Activated T-helper 1 cell treated with anti-CD3 and anti-CD28 coated beads, Interleukin-12 subunit alpha, Interleukin-12 subunit beta, Interleukin-2, Interleukin-4 antibody, amounts not matched to agents 30 ng/mL and 10 ng/mL and 1 ng/mL, durations not matched to agents 14 hours and 24 hours and 36 hours (primary cell): ENCODE data around the gene CKAP2L. TPM values are rescaled to one million over a fixed set of nuclear protein-coding genes. Genes with fewer than 3 reads are reported as not detected.

Experiments used
- DNase-seq: peaks from one replicate; pipeline ENCODE4 v3.0.0; 2021; ENCODE audit warnings: low spot score
- H3K27ac Mint-ChIP-seq: one replicate; pipeline ENCODE4 v1.8.0; 2021; ENCODE audit warnings: mild to moderate bottlenecking, mixed read lengths
- H3K27me3 Mint-ChIP-seq: one replicate; pipeline ENCODE4 v1.8.0; 2022; ENCODE audit warnings: mild to moderate bottlenecking, moderate library complexity, mixed read lengths; ENCODE audit not compliant: insufficient read depth
- H3K36me3 Mint-ChIP-seq: one replicate; pipeline ENCODE4 v1.8.0; 2021; ENCODE audit warnings: low read depth, mixed read lengths
- H3K4me1 Mint-ChIP-seq: one replicate; pipeline ENCODE4 v1.8.0; 2021; ENCODE audit warnings: low read depth, mixed read lengths
- H3K4me3 Mint-ChIP-seq: one replicate; pipeline ENCODE4 v1.8.0; 2021; ENCODE audit warnings: mild to moderate bottlenecking, moderate library complexity, mixed read lengths
- H3K9me3 Mint-ChIP-seq: one replicate; pipeline ENCODE4 v1.8.0; 2021; ENCODE audit warnings: mixed read lengths
- intact Hi-C: fragments of 100-400 bp; cut with micrococcal nuclease; formaldehyde crosslinking; loops from one replicate; pipeline ENCODE4 v1.15.1; 2024
- total RNA-seq: library from RNA; stranded (reverse); gene quantifications from 2 replicates; pipeline ENCODE4 v1.2.3, GENCODE V29; 2022

The CKAP2L gene
- total RNA-seq, 1 donor from 2014 or later, result 20.9 TPM

GRCh38 chr2:112768432-112768831 is 4.0 kb upstream of the CKAP2L start:
- H3K36me3 Mint-ChIP-seq, result peaks cover 5% of the 10 kb centered on the region
- intact Hi-C loops, result loop anchor here (10.0 kb wide), 1 partner anchor 514 kb away; the partner anchor contains the start of gene ZC3H8
- no peak for DNase-seq
- peaks cover 39% of the 10 kb centered on the region for H3K4me1 Mint-ChIP-seq
- H3K27me3 Mint-ChIP-seq, result peaks cover 4% of the 10 kb centered on the region
- no peak overlapping the region for H3K27ac Mint-ChIP-seq
- peaks cover 14% of the 10 kb centered on the region for H3K9me3 Mint-ChIP-seq
- H3K4me3 Mint-ChIP-seq, result no peak overlapping the region

GRCh38 chr2:112767693-112768330 is 3.4 kb upstream of the CKAP2L start:
- Mint-ChIP-seq H3K9me3 (peaks cover 14% of the 10 kb centered on the region), H3K4me1 (peaks cover 42% of the 10 kb centered on the region), H3K4me3 (peak overlapping the region; percentile 12), H3K27ac (no peak overlapping the region), H3K27me3 (peaks cover 2% of the 10 kb centered on the region), H3K36me3 (peaks cover 5% of the 10 kb centered on the region)
- no peak for DNase-seq
- intact Hi-C loops, result loop anchor here (10.0 kb wide), 1 partner anchor 513 kb away; the partner anchor contains the start of gene ZC3H8

GRCh38 chr2:112765251-112765650 is 842 bp upstream of the CKAP2L start:
- H3K27ac Mint-ChIP-seq, result peak overlapping the region; percentile 81
- intact Hi-C loops, result loop anchor here (2.0 to 10.0 kb wide), 2 partner anchors 72 to 510 kb away; partner anchors contain the start of gene ZC3H8
- no peak for DNase-seq

GRCh38 chr2:112762276-112762675 is 2.1 kb downstream of the CKAP2L start:
- Mint-ChIP-seq H3K4me1 (peaks cover 48% of the 10 kb centered on the region), H3K27ac (no peak overlapping the region), H3K27me3 (no peaks in the 10 kb centered on the region), H3K4me3 (peak overlapping the region; percentile 43), H3K9me3 (peaks cover 2% of the 10 kb centered on the region), H3K36me3 (peaks cover 30% of the 10 kb centered on the region)
- intact Hi-C loops, result loop anchor here (5.0 to 10.0 kb wide), 2 partner anchors 280 to 507 kb away; partner anchors contain the start of genes TTL and ZC3H8
- no peak for DNase-seq

More at GRCh38 chr2:112765251-112765650, 842 bp upstream of the CKAP2L start:
- no peaks in the 10 kb centered on the region for H3K27me3 Mint-ChIP-seq
- H3K36me3 Mint-ChIP-seq, result peaks cover 20% of the 10 kb centered on the region
- H3K4me3 Mint-ChIP-seq, result peak overlapping the region; percentile 95
- H3K4me1 Mint-ChIP-seq, result peaks cover 50% of the 10 kb centered on the region
- H3K9me3 Mint-ChIP-seq, result peaks cover 14% of the 10 kb centered on the region

- Mint-ChIP-seq H3K27me3 (no peaks in the 10 kb centered on the region), H3K4me1 (peaks cover 50% of the 10 kb centered on the region), H3K9me3 (no peaks in the 10 kb centered on the region), H3K36me3 (peaks cover 47% of the 10 kb centered on the region), H3K4me3 (no peak overlapping the region), H3K27ac (no peak overlapping the region)
- intact Hi-C loops, result loop anchor here (5.0 to 10.0 kb wide), 2 partner anchors 278 to 505 kb away; partner anchors contain the start of genes TTL and ZC3H8
- DNase-seq, result no peak
These were observed 4.3 kb downstream of the CKAP2L start for GRCh38 chr2:112760149-112760548.

- no peaks in the 10 kb centered on the region for H3K27me3 Mint-ChIP-seq
These were observed 5.7 kb downstream of the CKAP2L start for GRCh38 chr2:112758711-112759110.

GRCh38 chr2:112757265-112757664 is 7.1 kb downstream of the CKAP2L start:
- Mint-ChIP-seq H3K27me3 (no peaks in the 10 kb centered on the region), H3K4me3 (no peak overlapping the region), H3K4me1 (peaks cover 55% of the 10 kb centered on the region), H3K9me3 (no peaks in the 10 kb centered on the region), H3K36me3 (peaks cover 63% of the 10 kb centered on the region), H3K27ac (no peak overlapping the region)
- DNase-seq, result no peak
- intact Hi-C loops, result no loop called here

More at GRCh38 chr2:112758711-112759110, 5.7 kb downstream of the CKAP2L start:
- DNase-seq, result no peak
- Mint-ChIP-seq H3K4me1 (peaks cover 59% of the 10 kb centered on the region), H3K9me3 (no peaks in the 10 kb centered on the region), H3K36me3 (peaks cover 60% of the 10 kb centered on the region), H3K27ac (no peak overlapping the region), H3K4me3 (no peak overlapping the region)
- intact Hi-C loops, result no loop called here

- H3K36me3 Mint-ChIP-seq, result peaks cover 55% of the 10 kb centered on the region
- H3K27me3 Mint-ChIP-seq, result no peaks in the 10 kb centered on the region
- intact Hi-C loops, result no loop called here
- H3K4me3 Mint-ChIP-seq, result no peak overlapping the region
- no peaks in the 10 kb centered on the region for H3K9me3 Mint-ChIP-seq
- H3K4me1 Mint-ChIP-seq, result peaks cover 52% of the 10 kb centered on the region
- no peak for DNase-seq
- H3K27ac Mint-ChIP-seq, result no peak overlapping the region
These were observed 8.2 kb downstream of the CKAP2L start for GRCh38 chr2:112756207-112756606.

- no peaks in the 10 kb centered on the region for H3K27me3 Mint-ChIP-seq
- intact Hi-C loops, result no loop called here
- no peak overlapping the region for H3K27ac Mint-ChIP-seq
- no peak for DNase-seq
- peaks cover 55% of the 10 kb centered on the region for H3K4me1 Mint-ChIP-seq
- H3K4me3 Mint-ChIP-seq, result no peak overlapping the region
- H3K9me3 Mint-ChIP-seq, result no peaks in the 10 kb centered on the region
- H3K36me3 Mint-ChIP-seq, result peaks cover 56% of the 10 kb centered on the region
These were observed 9.0 kb downstream of the CKAP2L start for GRCh38 chr2:112755444-112755843.

GRCh38 chr2:112754564-112754963 is 9.8 kb downstream of the CKAP2L start:
- intact Hi-C loops, result no loop called here
- H3K36me3 Mint-ChIP-seq, result peaks cover 58% of the 10 kb centered on the region
- H3K4me3 Mint-ChIP-seq, result no peak overlapping the region
- peaks cover 64% of the 10 kb centered on the region for H3K4me1 Mint-ChIP-seq
- no peaks in the 10 kb centered on the region for H3K9me3 Mint-ChIP-seq
- DNase-seq, result no peak
- no peaks in the 10 kb centered on the region for H3K27me3 Mint-ChIP-seq
- H3K27ac Mint-ChIP-seq, result no peak overlapping the region

- Mint-ChIP-seq H3K4me1 (peaks cover 70% of the 10 kb centered on the region), H3K27ac (no peak overlapping the region), H3K36me3 (peaks cover 49% of the 10 kb centered on the region), H3K9me3 (no peaks in the 10 kb centered on the region), H3K27me3 (no peaks in the 10 kb centered on the region), H3K4me3 (no peak overlapping the region)
- intact Hi-C loops, result no loop called here
- DNase-seq, result no peak
These were observed 11.7 kb downstream of the CKAP2L start for GRCh38 chr2:112752667-112753066.

GRCh38 chr2:112751451-112752197 is 12.8 kb downstream of the CKAP2L start:
- intact Hi-C loops, result no loop called here
- Mint-ChIP-seq H3K9me3 (no peaks in the 10 kb centered on the region), H3K4me1 (peaks cover 73% of the 10 kb centered on the region), H3K4me3 (no peak overlapping the region), H3K36me3 (peaks cover 51% of the 10 kb centered on the region), H3K27ac (no peak overlapping the region), H3K27me3 (no peaks in the 10 kb centered on the region)
- DNase-seq, result no peak

- Mint-ChIP-seq H3K27ac (peak overlapping the region; percentile 77), H3K36me3 (peaks cover 46% of the 10 kb centered on the region), H3K27me3 (no peaks in the 10 kb centered on the region), H3K9me3 (no peaks in the 10 kb centered on the region), H3K4me3 (peak overlapping the region; percentile 23), H3K4me1 (peaks cover 64% of the 10 kb centered on the region)
- intact Hi-C loops, result no loop called here
- no peak for DNase-seq
These were observed 13.9 kb downstream of the CKAP2L start for GRCh38 chr2:112750560-112750843.
